WERI-Rb-1 (cell line): Measurements from ENCODE around the gene RABGAP1L.

Experiments used
- DNase-seq: peaks from one replicate; pipeline ENCODE4 v3.0.0-alpha.2; 2020
- H3K27ac ChIP-seq: fragments of 250-450 bp; sonication (Bioruptor Pico); 2 replicates; pipeline ENCODE4 v1.5.1; 2020; ENCODE audit warnings: mild to moderate bottlenecking, moderate library complexity
- H3K27me3 ChIP-seq: fragments of 250-450 bp; sonication (Bioruptor Pico); 2 replicates; pipeline ENCODE4 v1.5.1; 2021; ENCODE audit warnings: mild to moderate bottlenecking, low read depth, moderate library complexity; ENCODE audit not compliant: insufficient read depth, severe bottlenecking
- H3K36me3 ChIP-seq: fragments of 250-450 bp; sonication (Bioruptor Pico); 2 replicates; pipeline ENCODE4 v1.5.1; 2020; ENCODE audit warnings: mild to moderate bottlenecking, moderate library complexity
- H3K4me3 ChIP-seq: 2 replicates; pipeline ENCODE4 v1.5.1; 2011; ENCODE audit warnings: low read depth, mild to moderate bottlenecking, control low read depth, low read length
- H3K9me3 ChIP-seq: fragments of 250-450 bp; sonication (Bioruptor Pico); 2 replicates; pipeline ENCODE4 v1.5.1; 2021; ENCODE audit warnings: mild to moderate bottlenecking, moderate library complexity; ENCODE audit not compliant: severe bottlenecking
- TF ChIP-seq, protein P1 (sequence below): IDR thresholded peaks from 2 replicates; pipeline ENCODE4 v1.5.1; 2011; ENCODE audit warnings: low read depth, mild to moderate bottlenecking, control low read depth, inconsistent platforms, low read length

RABGAP1L gene

GRCh38 chr1:174734270-174734669 lies 575.0 kb downstream of the RABGAP1L start:
- Histone ChIP-seq H3K9me3 (no peaks in the 10 kb centered on the region), H3K27ac (no peak overlapping the region), H3K36me3 (no peaks in the 10 kb centered on the region), H3K4me3 (no peak overlapping the region), H3K27me3 (peaks cover 17% of the 10 kb centered on the region)
- TF ChIP-seq, protein P1, sequence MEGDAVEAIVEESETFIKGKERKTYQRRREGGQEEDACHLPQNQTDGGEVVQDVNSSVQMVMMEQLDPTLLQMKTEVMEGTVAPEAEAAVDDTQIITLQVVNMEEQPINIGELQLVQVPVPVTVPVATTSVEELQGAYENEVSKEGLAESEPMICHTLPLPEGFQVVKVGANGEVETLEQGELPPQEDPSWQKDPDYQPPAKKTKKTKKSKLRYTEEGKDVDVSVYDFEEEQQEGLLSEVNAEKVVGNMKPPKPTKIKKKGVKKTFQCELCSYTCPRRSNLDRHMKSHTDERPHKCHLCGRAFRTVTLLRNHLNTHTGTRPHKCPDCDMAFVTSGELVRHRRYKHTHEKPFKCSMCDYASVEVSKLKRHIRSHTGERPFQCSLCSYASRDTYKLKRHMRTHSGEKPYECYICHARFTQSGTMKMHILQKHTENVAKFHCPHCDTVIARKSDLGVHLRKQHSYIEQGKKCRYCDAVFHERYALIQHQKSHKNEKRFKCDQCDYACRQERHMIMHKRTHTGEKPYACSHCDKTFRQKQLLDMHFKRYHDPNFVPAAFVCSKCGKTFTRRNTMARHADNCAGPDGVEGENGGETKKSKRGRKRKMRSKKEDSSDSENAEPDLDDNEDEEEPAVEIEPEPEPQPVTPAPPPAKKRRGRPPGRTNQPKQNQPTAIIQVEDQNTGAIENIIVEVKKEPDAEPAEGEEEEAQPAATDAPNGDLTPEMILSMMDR: no peak
- no peak for DNase-seq

- no peaks in the 10 kb centered on the region for H3K36me3 ChIP-seq
- TF ChIP-seq, protein P1: no peak
- H3K27ac ChIP-seq: no peak overlapping the region
- H3K9me3 ChIP-seq: no peaks in the 10 kb centered on the region
- no peak for DNase-seq
- H3K27me3 ChIP-seq: peaks cover 17% of the 10 kb centered on the region
- H3K4me3 ChIP-seq: no peak overlapping the region
Measured at GRCh38 chr1:174736831-174737230, 577.5 kb downstream of the RABGAP1L start.

GRCh38 chr1:174740249-174740968 lies 581.1 kb downstream of the RABGAP1L start:
- no peak overlapping the region for H3K4me3 ChIP-seq
- TF ChIP-seq, protein P1: no peak
- no peaks in the 10 kb centered on the region for H3K27me3 ChIP-seq
- H3K9me3 ChIP-seq: no peaks in the 10 kb centered on the region
- no peak for DNase-seq
- no peak overlapping the region for H3K27ac ChIP-seq
- H3K36me3 ChIP-seq: no peaks in the 10 kb centered on the region

DNA sequence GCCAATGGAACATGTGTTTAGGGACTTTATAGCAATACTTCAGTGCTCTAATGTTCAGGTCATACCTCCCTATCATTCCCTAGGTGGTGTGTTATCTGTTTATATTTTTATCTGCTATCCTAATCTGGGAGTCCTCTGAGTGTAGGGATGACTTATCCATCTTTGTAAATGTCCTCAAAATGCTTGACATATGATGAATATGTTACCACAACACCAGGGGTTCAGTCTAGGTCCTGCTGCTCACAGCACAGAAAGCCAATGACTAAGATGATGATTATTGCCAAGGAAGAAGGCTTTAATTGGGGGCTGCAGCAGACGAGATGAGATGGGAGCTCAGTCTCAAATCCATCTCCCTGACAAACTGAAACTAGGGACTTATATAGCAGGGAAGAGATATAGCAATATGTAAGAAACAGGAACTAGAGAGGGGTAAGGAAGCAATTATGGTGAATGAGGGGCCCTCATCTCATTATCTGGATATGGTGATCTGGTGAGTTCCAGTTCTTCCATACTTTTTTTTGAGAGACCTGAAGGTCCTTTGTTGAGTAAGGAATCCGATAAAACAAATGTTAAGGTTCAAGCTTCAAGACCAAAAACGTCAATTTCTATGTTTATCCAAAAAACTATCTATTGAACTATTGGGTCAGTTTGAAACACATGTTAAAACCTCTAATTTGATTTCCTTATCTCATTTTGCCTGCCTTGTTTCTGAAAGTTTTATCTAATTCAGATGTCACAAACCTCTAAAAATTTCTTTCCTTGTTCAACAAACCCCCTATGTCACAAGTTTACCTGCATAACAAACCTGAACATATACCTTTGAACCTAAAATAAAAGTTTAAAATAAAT lies 583.7 kb downstream of the RABGAP1L start:
- Histone ChIP-seq H3K9me3 (no peaks in the 10 kb centered on the region), H3K36me3 (no peaks in the 10 kb centered on the region), H3K27ac (no peak overlapping the region), H3K27me3 (no peaks in the 10 kb centered on the region), H3K4me3 (no peak overlapping the region)
- DNase-seq: no peak
- TF ChIP-seq, protein P1: no peak

- H3K36me3 ChIP-seq: no peaks in the 10 kb centered on the region
- TF ChIP-seq, protein P1: peak; percentile 42; the same call in 1 of the 2 replicates
- H3K4me3 ChIP-seq: no peak overlapping the region
- H3K9me3 ChIP-seq: no peaks in the 10 kb centered on the region
- DNase-seq: no peak
- no peak overlapping the region for H3K27ac ChIP-seq
- no peaks in the 10 kb centered on the region for H3K27me3 ChIP-seq
Measured at GRCh38 chr1:174743654-174744561, 584.6 kb downstream of the RABGAP1L start.
